Kidney epithelial cell (primary cell): ENCODE results near the gene TUBB8. TPM values are rescaled to one million over a fixed set of nuclear protein-coding genes. Genes with fewer than 3 reads are reported as not detected.
"Not testable (repeated sequence)": the region's sequence is repeated elsewhere in the genome, so short reads cannot be mapped to it uniquely, and the experiment has no call there.

Experiments
- DNase-seq: peaks from one replicate; pipeline ENCODE4 v3.0.0-alpha.2; 2010; ENCODE audit warnings: low read depth
- H3K27me3 ChIP-seq: 2 replicates; pipeline ENCODE4 v1.6.0; 2011; ENCODE audit warnings: low read length; ENCODE audit not compliant: control insufficient read depth, insufficient read depth
- H3K36me3 ChIP-seq: 2 replicates; pipeline ENCODE4 v1.5.1; 2011; ENCODE audit warnings: low read length; ENCODE audit not compliant: control insufficient read depth, insufficient read depth
- H3K4me3 ChIP-seq: 2 replicates; pipeline ENCODE4 v1.5.1; 2011; ENCODE audit warnings: low read depth, mild to moderate bottlenecking, control low read depth, low read length
- CTCF ChIP-seq: IDR thresholded peaks from 2 replicates; pipeline ENCODE4 v1.5.1; 2011; ENCODE audit warnings: mild to moderate bottlenecking, moderate library complexity, low read length, control low read depth, inconsistent platforms; ENCODE audit not compliant: insufficient read depth, poor library complexity, severe bottlenecking
- total RNA-seq: library from RNA; depleted of rRNA; stranded (reverse); fragments of >200 nt; gene quantifications from 2 replicates; pipeline ENCODE4 v1.2.3, GENCODE V29; 2015

The TUBB8 gene
- total RNA-seq, 1 donor from 2014 or later: not detected

DNA sequence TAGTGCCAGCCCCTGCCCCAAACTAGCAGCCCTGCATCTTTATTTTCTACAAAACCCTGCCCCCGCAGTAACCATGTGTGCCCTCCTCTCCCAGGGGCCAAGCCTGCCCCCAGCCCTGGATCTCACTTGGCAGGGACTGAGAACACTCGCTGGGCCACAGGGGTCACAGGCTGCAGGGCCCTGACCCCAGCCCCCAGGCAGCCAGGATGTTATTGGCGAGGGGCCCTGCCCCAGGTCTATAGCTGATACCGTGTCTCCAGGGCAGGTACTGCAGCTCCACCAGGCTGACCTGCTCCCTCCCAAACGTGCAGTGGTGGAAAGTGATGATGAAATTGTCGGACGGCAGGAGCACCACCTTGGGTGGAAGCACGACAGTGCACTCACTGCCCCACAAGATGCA, 35.9 kb upstream of the TUBB8 start:
- TF ChIP-seq CTCF: no peak
- no peak for DNase-seq
- Histone ChIP-seq H3K27me3 (peaks cover 4% of the 10 kb centered on the region), H3K4me3 (no peak overlapping the region), H3K36me3 (no peaks in the 10 kb centered on the region)

DNA sequence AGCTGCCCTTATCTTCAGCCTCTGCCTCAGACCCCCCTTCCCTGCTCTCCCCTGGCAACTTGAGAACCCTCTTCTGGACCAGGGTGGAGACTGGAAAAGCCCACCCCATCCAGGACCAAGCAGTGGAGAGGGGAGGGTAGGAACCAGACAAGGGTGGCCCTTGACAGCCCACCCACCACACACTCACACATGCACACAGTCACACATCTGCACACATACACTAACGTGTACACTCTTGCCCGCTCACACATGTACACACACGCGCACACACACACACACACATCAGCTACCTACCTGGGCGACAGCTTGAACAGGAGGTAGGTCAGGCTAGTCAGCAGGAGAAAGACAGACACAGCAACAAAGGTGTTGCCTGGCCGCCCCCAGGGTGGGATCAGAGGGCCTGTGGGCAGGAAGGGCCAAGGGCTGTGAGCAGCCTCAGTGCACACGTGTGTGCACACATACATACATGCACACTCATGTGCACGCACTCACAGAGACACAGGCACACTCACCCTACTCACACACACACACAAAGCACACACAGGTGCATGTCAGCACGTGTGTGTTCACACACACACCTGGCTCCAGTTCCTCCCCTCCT, 34.9 kb upstream of the TUBB8 start:
- H3K36me3 ChIP-seq: no peaks in the 10 kb centered on the region
- H3K27me3 ChIP-seq: peaks cover 7% of the 10 kb centered on the region
- no peak overlapping the region for H3K4me3 ChIP-seq
- DNase-seq: no peak
- no peak for TF ChIP-seq CTCF

DNA sequence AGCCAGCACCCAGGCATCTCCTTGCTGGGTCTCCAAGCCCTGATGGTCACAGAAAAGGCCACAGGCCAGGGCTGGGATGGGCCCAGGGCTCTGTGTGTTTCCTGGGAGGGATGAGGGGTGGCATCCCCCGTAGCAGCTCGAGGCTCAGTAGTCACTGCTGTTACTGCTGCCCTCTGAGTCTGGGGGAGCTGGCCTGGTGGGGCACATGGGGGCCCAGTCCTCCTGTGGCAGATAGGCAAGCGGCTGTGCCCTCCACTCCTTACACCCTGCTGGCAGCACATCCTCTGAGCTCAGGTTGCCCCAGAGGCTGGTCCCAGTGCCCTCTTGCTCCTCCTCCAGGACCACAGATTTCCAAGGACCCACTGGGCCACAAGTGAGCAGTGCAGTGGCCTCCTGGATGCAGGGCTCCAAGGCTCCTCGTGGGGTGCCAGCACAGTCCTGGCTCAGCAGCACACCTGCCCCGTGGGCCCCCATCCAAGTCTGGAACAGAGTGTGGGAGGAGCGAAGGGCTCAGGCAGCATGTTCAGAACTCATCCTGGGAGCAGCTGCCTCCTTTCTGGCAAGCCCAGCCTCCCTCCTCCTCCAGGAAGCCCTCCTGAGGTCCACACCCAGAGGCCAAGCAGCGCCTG, 31.5 kb upstream of the TUBB8 start:
- no peaks in the 10 kb centered on the region for H3K36me3 ChIP-seq
- H3K4me3 ChIP-seq: no peak overlapping the region
- peaks cover 7% of the 10 kb centered on the region for H3K27me3 ChIP-seq
- no peak for DNase-seq
- no peak for TF ChIP-seq CTCF

DNA sequence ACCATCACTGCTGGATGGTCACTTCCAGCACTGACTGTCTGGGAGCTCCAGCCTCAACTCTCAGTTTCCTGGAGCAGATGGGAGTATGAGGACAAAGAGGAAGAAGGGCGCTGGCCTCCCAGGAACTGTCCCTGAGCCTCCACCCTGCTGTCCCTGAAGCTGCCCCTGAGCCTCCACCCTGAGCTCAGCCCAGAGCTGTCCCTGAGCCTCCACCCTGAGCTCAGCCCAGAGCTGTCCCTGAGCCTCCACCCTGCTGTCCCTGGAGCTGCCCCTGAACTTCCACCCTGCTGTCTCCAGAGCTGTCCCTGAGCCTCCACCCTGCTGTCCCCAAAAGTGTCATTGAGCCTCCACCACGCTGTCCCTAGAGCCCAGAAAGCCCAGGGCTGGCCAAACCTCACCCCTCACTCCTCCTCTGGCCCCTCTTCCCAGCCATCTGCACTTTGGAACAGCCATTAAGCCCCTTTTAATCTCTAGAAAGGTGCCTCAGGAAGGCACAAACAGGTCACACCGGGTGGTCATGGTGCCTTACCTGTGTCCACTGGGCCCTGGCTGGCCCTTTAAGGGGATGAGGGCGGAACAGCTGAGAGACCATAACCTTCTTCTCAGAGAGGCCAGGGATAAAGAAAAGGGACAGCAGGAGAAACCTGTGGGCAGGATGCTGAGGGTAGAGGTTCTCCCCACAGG, 30.6 kb upstream of the TUBB8 start:
- peaks cover 7% of the 10 kb centered on the region for H3K27me3 ChIP-seq
- TF ChIP-seq CTCF: no peak
- no peak for DNase-seq
- no peaks in the 10 kb centered on the region for H3K36me3 ChIP-seq
- H3K4me3 ChIP-seq: no peak overlapping the region

DNA sequence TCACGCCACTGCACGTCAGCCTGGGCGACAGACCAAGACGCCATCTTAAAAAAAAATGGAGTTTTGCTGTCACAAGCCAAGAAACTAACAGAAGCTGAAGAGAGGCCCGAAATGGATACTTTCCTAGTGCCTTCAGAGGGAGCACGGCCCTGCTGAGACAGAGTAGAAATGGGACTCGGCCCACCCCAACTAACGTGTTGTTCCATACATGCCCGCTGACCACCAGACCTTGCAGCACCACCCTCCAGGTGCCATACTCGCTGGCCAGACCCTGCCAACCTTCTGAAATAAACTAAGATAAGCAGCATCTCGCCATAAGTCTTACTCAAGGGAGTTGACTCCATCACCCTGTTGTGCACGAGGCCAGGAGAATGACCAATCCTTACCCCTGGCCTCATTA, 29.5 kb upstream of the TUBB8 start:
- no peak overlapping the region for H3K4me3 ChIP-seq
- H3K27me3 ChIP-seq: peaks cover 7% of the 10 kb centered on the region
- H3K36me3 ChIP-seq: no peaks in the 10 kb centered on the region
- no peak for DNase-seq
- TF ChIP-seq CTCF: no peak

DNA sequence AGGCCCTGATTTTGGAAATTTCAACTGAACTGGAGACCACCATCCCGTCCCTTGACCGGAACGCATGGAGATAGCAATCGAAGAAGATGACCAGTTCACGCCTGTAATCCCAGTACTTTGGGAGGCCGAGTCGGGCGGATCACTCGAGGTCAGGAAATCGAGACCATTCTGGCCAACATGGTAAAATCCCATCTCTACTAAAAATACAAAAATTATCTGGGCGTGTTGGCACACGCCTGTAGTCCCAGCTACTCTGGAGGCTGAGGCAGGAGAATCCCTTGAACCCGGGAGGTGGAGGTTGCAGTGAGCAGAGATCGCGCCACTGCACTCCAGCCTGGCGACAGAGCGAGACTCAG, 25.1 kb upstream of the TUBB8 start:
- not testable (repeated sequence) for DNase-seq, H3K4me3 ChIP-seq

More for the DNA sequence above, 25.1 kb upstream of the TUBB8 start:
- not testable (repeated sequence) for H3K27me3 ChIP-seq, H3K36me3 ChIP-seq
